ENCODE data around the gene RAET1E. TPM values are rescaled to one million over a fixed set of nuclear protein-coding genes. Genes with fewer than 3 reads are reported as not detected.

The RAET1E gene
- total and polyA plus RNA-seq, 10 donors: 0.04 to 3.4 (median 1.2) TPM

- Histone ChIP-seq H3K4me1 (no peaks in the 10 kb centered on the region), H3K27ac (no peak overlapping the region), H3K27me3 (replicated peaks in 1 of 7) (peaks cover 0 to 38% (median 0%) of the 10 kb centered on the region in 7 donors), H3K4me3 (no peak overlapping the region), H3K36me3 (no peaks in the 10 kb centered on the region), H3K9me3 (peaks cover 0 to 9% (median 0%) of the 10 kb centered on the region in 8 donors)
- intact Hi-C loops (cut with DNase I; ENCODE audit: low total_unique reads): no loop called here
- WGBS, 5 donors: 82 to 91% (median 90%) methylated on average over 3 of the region's 3 CpGs
- TF ChIP-seq POLR2A (IDR thresholded peaks at IDR 0.05) (no peak), CTCF (IDR thresholded peaks at IDR 0.05 in 8 of 11, conservative IDR thresholded peaks at IDR 0.05 in 3 of 11) (no peak), POLR2AphosphoS5 (IDR thresholded peaks at IDR 0.05) (no peak)
- DNase-seq: no peak
Measured at GRCh38 chr6:149876241-149876933, 21.5 kb downstream of the RAET1E start.

DNA sequence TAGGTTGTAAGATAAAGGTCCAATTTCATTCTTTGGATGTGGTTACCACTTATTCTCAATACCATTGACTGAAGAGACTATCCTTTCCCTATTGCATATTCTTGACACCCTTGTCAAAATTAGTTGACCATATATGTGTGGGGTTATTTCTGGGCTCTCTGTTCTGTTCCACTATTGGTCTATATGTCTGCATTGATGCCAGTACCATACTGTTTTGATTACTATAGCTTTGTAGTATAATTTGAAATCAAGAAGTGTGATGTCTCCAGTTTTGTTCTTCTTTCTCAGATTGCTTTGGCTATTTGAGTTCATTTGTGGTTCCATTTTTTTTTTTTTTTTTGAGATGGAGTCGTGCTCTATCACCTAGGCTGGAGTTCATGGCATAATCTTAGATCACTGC, 25.7 kb downstream of the RAET1E start:
- H3K4me1 ChIP-seq: no peaks in the 10 kb centered on the region
- peaks cover 0 to 17% (median 0%) of the 10 kb centered on the region in 7 donors for H3K27me3 ChIP-seq (replicated peaks in 1 of 7)
- no peak overlapping the region for H3K4me3 ChIP-seq
- peaks cover 0 to 9% (median 0%) of the 10 kb centered on the region in 8 donors for H3K9me3 ChIP-seq
- 80 to 84% (median 80%) methylated on average over 1 of the region's 1 CpG for WGBS, 5 donors
- intact Hi-C loops (cut with DNase I; ENCODE audit: low total_unique reads): no loop called here
- DNase-seq: no peak
- no peaks in the 10 kb centered on the region for H3K36me3 ChIP-seq
- no peak overlapping the region for H3K27ac ChIP-seq
- TF ChIP-seq POLR2AphosphoS5 (IDR thresholded peaks at IDR 0.05): no peak
- no peak for TF ChIP-seq CTCF (IDR thresholded peaks at IDR 0.05 in 8 of 11, conservative IDR thresholded peaks at IDR 0.05 in 3 of 11)
- no peak for TF ChIP-seq POLR2A (IDR thresholded peaks at IDR 0.05)

- Histone ChIP-seq H3K4me1 (no peaks in the 10 kb centered on the region), H3K27me3 (replicated peaks in 1 of 7) (peaks cover 0 to 12% (median 0%) of the 10 kb centered on the region in 7 donors), H3K36me3 (no peaks in the 10 kb centered on the region), H3K9me3 (peaks cover 0 to 9% (median 0%) of the 10 kb centered on the region in 8 donors), H3K27ac (no peak overlapping the region), H3K4me3 (no peak overlapping the region)
- WGBS, 5 donors: 83 to 91% (median 86%) methylated on average over 2 of the region's 2 CpGs
- DNase-seq: no peak
- intact Hi-C loops (cut with DNase I; ENCODE audit: low total_unique reads): no loop called here
- TF ChIP-seq POLR2A (IDR thresholded peaks at IDR 0.05) (no peak), POLR2AphosphoS5 (IDR thresholded peaks at IDR 0.05) (no peak)
Measured at GRCh38 chr6:149871182-149871581, 26.7 kb downstream of the RAET1E start.

- H3K36me3 ChIP-seq: no peaks in the 10 kb centered on the region
- WGBS, 5 donors: 55 to 62% (median 60%) methylated on average over 10 of the region's 10 CpGs
- no peak for DNase-seq
- H3K9me3 ChIP-seq: peaks cover 0 to 9% (median 0%) of the 10 kb centered on the region in 8 donors
- TF ChIP-seq POLR2A (IDR thresholded peaks at IDR 0.05): no peak
- no peak for TF ChIP-seq CTCF (IDR thresholded peaks at IDR 0.05 in 8 of 11, conservative IDR thresholded peaks at IDR 0.05 in 3 of 11)
- TF ChIP-seq POLR2AphosphoS5 (IDR thresholded peaks at IDR 0.05): no peak
- peaks cover 7 to 10% (median 8%) of the 10 kb centered on the region in 6 donors for H3K4me1 ChIP-seq
- H3K27me3 ChIP-seq (replicated peaks in 1 of 7): peaks cover 0 to 3% (median 0%) of the 10 kb centered on the region in 7 donors
- H3K4me3 ChIP-seq: no peak overlapping the region
- H3K27ac ChIP-seq: no peak overlapping the region
- intact Hi-C loops (cut with DNase I; ENCODE audit: low total_unique reads): no loop called here
Measured at GRCh38 chr6:149869275-149869892, 28.5 kb downstream of the RAET1E start.
